Endometrial microvascular endothelial cells (primary cell): ENCODE measurements around the gene OTULINL. TPM values are rescaled to one million over a fixed set of nuclear protein-coding genes. Genes with fewer than 3 reads are reported as not detected.

Experiments used
- in situ Hi-C: cut with HindIII; loops from 2 replicates; pipeline ENCODE4 v1.10.0; 2017; ENCODE audit warnings: low sequenced_read_pairs, low pct_unique_long_range_greater_than_20kb; ENCODE audit errors: inconsistent ontology term
- total RNA-seq: library from RNA; depleted of rRNA; stranded (reverse); fragments of >200 nt; gene quantifications from one replicate; pipeline ENCODE4 v1.2.3, GENCODE V29; 2015; ENCODE audit errors: inconsistent ontology term

OTULINL gene
- total RNA-seq, 1 donor from 2014 or later, result not detected

DNA sequence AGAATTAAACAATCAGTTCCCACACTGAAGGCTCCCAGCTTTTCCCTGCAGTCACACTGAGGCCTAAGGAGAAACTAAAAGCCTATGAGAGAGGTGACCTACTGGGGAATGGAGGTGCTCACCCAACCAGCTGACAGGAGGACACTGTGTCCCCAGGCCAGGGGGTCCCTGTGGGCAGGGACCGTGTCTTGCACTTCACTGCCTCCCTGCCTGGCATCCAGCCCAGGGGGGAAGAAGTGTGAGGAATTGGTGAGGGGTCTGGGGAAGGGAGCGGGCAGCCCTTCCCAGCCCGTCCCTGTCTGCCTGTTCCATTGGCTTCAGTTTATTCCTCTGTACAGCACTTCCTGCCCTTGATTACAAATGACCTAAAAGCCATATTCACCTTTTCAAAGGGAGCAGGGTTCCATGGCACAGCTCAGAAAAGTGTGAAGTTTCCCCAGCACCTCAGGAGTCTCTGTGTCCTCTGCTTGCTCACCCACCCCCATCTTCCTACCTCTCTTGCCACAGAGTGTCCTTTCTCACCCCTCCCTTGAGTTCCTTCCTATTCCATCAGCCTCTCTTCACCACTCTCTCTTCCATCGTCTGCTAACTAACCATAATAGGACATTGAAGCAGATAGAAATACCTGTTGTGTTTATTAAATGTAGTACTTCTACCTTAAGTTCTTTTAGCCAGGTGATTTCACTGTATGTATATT is 12.9 kb downstream of the OTULINL start:
- in situ Hi-C loops, result no loop called here

DNA sequence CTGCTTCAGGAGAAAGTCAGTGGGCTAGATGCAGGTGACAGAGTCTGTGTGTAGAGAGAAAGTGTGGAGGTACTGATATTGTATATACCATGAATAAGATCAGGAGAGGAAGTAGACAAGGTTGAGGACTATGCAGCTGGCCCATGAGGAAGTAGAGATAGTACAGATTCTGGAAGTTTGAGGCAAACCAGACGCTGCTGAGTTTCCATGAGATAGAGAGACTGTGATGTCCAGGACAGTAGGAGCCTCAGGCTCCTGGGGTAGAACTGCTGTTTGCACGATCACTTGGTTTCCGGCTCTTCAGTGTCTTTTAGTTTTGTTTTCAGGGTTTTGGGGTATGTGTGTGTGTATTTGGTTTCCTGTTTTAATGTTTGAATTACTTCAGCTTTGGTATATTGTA is 13.6 kb downstream of the OTULINL start:
- in situ Hi-C loops, result no loop called here

DNA sequence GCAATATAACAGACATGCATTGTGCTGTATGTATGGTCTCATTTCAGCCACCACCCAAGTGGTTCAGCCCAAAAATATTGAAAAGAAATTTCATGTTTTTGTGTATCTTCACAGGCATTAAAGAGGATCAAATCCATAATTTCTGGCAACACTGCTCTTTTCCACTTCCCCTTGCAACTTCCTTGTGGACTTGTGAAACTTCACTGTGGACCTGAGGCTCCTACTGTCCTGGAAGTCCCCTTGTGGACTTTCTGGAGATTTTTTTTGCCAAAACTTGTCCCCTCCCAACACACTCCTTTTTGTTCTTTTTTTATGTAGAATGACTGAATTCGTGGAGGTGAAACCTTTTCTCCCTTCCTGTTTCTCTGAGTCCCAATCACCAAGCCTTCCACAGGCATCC is 14.3 kb downstream of the OTULINL start:
- in situ Hi-C loops, result no loop called here

DNA sequence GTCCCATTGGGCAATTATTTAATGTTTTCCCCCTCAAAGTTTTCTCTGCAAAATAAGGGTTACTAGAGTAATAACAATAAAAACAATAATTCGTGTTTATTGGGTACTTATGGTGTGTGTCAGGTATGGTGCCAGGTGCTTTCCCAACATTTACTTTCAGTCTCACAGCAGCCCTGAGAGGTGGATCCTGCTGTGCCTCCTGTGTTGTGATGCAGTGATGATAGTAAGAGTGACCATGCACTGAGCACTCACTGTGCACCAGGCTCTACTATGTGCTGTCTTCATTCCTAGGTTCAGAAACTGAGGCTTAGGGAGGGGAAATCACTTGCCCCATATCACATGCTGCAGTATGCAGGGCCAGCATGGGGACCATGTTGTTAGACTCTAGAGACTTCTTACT is 15.5 kb downstream of the OTULINL start:
- in situ Hi-C loops, result no loop called here

DNA sequence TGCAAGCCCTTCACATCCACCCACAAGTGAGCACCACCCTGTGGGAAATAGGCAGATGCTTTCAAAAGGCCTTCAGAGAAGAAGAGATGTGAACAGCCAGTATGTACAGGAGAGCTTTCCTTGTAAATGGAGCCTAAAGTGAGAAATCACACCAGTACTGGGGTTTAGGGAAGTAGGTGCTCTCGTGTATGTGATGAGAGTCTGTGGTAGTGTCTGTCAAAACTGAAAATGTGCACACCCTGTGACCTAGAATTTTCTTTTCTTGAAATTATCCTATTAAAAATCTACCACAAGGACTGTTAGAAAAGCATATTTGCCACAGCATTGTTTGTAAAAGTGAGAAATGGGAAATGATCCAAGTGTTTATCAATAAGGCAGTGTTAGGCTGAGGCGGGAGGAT is 16.6 kb downstream of the OTULINL start:
- in situ Hi-C loops, result no loop called here

DNA sequence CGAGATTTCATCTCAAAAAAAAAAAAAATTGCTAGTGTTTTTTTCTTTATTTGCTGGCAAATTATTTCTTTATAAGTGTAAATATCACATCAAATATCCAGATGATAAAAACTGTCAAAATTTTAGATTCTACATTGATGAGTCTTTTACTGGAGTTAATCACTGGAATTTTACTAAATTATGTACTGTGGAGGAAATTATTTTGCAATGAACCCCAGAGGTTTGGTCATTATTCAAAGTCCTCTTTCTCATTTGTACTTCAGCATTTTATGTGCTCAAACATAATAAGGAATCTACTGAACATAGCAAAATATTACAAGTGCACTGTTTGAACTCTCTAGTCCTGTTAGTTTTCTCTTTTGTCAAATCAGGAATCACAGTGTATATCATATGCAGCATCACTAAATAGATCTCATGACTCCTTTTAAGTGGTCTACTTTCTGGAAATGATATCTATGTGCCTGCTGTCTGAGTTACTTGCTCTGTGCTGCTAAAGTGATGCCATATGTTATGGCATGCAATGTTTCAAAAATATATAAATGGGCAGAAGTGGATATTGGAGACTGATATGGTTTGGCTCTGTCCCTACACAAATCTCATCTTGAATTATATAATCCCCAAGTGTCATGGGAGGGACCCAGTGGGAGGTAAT is 18.0 kb downstream of the OTULINL start:
- in situ Hi-C loops, result no loop called here

DNA sequence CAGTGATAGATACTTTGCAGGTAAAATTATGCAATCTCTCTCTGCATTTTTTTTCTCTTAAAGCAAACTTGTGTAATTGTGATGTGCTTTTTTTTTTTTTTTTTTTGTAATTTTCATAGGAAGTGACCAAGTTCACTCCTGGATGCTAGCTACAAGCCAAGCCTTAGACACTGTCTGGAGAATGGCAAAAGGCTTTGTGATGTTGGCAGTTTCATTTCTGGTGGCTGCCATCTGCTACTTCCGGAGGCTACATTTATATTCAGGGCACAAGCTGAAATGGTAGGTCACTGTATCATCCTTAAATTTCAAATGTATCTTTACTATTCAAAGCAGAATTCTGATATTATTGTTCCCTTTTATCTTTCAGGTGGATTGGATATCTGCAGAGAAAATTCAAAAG is 19.3 kb downstream of the OTULINL start:
- in situ Hi-C loops, result no loop called here

DNA sequence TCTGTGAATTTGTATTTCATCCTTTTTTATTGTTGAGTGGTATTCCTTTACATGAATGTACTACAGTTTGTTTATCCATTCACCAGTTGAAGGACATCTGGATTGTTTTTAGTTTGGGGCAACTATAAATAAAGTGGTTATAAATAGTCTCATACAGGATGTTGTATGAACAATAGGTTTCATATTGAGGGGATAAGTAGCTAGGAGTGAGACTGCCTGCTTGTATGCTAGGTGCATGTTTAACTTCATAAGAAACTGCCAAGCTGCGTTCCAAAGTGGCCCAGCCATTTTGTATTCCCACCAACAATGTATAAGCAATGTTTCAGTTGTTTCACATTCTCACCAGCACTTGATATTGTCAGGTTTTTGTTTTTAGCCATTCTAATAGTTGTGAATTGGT is 21.5 kb downstream of the OTULINL start:
- in situ Hi-C loops, result no loop called here

DNA sequence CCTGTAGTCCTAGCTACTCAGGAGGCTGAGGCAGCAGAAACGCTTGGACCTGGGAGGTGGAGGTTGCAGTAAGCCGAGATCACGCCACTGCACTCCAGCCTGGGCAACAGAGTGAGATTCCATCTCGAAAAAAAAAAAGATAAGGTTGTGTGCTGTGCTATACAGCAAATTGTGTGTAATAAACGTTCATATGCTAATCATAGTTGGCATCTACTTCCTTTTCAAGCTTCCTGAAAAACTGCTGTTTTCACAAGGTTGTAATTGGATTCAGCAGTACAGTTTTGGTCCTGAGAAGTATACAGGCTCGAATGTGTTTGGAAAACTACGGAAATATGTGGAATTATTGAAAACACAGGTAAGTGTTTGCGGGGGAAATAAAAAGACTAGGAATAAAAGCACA is 25.5 kb downstream of the OTULINL start:
- in situ Hi-C loops, result no loop called here

DNA sequence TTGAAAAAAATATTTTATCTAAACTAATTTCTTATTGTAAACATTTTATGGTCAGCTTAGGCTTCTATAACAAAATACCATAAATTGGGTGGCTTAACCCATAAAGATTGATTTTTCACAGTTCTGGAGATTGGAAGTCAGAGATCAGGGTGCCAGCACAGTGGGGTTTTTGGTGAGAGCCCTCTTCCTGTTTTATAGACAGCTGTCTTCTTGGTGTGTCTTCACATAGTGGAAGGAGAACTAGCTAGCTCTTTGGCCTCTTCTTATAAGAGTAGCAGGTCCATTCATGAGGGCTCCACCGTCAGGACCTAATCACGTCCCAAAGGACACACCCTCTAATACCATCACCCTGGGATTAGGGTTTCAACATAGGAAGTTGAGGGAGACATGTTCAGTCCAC is 26.6 kb downstream of the OTULINL start:
- in situ Hi-C loops, result no loop called here

DNA sequence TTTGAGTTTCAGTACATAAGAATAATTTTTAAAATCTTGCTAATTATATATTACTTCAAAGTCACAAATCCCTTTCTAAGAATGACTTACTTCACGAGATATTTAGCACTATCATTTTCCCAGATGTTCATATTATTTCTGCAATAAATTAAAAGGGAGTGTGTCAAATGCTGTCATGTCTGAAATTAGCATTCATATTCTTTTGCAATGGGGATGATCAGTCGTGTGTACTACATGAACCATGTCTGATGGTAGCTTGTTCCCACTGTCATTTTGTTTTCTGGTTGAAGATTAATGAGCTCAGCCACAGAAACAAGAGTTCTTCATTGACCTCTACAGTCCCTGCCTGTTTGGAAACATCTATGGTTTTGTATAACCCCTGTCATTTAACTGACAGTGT is 30.1 kb downstream of the OTULINL start:
- in situ Hi-C loops, result no loop called here

DNA sequence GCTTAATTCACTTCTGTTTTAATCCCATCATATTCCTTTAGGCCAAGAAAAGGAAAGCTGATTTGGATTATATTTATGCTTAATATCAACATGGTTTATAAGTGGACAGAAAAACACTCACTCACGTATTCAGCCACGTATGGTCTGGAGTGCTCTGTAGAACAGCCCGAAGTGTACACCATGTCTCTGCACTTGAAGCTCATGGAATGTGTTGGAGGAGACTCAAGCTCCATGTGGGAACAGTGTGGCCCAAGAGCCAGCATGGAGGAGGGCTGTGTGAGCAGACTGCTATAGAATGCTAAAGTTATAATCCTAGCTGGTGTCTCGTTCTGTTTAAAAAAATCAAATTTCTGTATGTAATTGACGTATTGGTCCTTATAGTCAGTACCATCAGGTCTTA is 32.9 kb downstream of the OTULINL start:
- in situ Hi-C loops, result no loop called here

DNA sequence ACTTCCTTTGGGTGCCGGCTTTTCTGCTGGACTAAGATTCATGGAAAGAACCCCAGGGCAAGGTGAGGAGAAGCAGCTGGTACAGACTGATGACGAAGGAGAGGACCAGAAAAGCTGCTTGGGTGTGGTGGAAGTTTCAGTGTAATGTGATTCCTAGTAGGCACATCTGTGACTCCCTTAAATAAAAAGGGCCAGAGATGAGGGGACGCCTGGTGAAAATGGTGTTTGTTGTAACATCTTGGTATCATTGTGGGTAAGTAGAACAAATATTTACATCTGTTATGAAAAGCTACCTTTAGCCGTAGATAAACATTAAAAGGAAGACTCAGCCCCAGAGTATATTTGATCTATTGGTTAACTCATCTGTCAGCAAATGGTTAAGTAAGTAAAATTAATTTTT is 33.8 kb downstream of the OTULINL start:
- in situ Hi-C loops, result no loop called here

DNA sequence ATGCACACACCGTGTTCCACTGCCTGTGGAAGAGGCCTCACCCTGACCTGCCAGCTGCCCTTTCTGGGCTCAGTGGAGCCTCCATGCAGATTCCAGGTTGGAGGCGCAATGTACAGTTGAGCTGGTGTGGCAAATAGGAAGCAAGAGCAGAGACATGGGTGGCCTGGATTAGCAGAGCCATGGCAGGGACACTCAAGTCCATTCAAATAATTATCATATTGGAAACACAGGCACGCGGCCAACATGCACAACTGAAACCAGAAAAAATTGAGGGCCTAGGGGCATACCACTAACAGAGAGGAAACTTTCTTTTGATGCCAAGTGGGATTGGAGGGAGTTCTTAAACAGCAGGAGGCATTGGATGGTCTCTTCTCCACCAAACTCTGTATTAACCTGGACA is 35.8 kb downstream of the OTULINL start:
- in situ Hi-C loops, result no loop called here

DNA sequence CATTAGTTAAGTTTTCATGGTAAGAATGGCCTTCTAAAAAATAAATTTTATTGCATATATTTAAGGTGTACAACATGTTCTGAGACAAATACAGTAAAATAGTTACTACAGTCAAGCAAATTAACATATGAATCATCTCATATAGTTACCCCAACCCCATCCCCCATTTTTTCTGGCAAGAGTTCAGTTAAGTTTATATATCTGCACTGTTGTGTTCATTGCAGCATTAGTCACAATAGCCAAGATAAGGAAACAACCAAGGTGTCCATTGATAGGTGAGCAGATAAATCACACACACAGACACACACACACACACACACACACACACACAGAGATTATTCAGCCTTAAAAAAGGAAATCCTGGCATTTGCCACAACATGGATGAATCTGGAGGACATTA is 45.7 kb downstream of the OTULINL start:
- in situ Hi-C loops, result loop anchor here (25.0 kb wide), 1 partner anchor 640 kb away; no protein-coding TSS in a partner anchor

DNA sequence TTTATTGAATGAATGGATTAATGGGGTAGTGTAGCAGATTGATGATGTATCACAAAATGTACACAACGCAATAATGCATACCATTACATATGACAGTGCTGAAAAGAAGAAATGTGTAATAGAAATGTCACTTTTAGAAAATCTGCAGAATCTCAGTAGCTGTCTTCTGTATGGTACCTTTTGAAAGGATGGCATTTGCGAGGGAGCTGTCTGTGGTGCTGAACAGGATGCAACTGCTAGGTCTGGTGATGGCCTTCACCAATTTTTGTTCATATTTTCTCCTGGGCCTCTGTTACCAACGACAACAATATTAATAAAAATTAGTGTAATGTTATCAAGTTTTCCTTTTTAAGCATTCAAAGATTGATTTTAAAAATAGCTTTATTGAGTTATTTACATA is 46.8 kb downstream of the OTULINL start:
- in situ Hi-C loops, result loop anchor here (25.0 kb wide), 1 partner anchor 641 kb away; no protein-coding TSS in a partner anchor

DNA sequence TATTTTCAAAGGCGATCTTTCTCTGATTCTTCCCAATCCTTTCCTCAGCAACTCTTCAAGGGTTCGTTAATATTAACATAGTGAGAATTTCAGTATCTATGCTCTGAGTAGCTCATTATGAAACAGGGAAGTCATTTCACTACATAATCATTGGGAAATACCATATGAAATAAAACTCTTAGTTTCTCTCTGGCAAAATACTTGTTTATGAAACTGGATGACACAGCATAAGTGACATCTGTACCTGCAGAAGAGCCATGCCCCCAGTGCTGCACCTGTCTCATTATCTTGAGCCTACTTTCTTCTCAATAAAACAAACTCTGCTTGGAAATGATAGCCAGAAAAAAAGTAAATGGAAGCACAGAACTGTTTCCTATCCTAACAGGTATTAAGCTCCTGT is 49.1 kb downstream of the OTULINL start:
- in situ Hi-C loops, result loop anchor here (25.0 kb wide), 1 partner anchor 643 kb away; no protein-coding TSS in a partner anchor

DNA sequence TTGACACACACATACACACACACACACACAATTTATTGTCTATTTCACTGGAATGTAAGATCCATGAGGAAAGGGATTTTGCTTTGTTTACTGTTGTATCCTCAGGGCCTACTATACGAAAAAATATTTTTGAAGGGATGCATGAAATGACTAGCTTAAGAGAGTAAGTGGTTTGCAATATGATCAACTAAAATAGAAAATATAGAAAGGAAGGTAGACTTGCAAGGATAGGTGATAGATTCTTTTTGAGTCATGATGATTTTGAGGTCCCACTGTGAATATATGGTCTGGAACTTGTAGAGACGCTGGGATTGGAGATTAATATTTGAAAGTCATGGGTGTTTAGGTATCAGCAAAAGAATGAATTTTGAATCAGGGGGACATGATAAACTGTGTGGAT is 54.1 kb downstream of the OTULINL start:
- in situ Hi-C loops, result loop anchor here (25.0 kb wide), 1 partner anchor 648 kb away; no protein-coding TSS in a partner anchor

DNA sequence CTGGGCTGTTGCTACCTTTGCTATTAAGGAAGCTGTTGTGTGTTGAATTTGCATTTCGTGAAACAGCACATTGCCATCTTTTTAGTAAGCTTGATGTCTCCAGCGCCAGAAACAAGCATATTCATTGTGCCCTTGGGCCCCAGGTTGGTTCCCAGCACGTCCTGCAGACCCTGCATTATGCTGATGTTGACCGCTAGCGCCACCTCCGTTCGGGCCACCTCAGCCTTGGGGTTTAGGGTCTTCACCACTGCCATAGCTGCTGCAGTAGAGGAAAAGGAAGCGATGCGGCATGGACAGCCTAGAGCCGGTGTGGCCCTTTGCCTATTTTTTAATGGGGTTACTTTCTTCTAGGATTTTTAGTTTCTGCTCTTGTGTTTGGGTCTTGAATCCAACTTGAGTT is 59.2 kb downstream of the OTULINL start:
- in situ Hi-C loops, result loop anchor here (25.0 kb wide), 1 partner anchor 653 kb away; no protein-coding TSS in a partner anchor

DNA sequence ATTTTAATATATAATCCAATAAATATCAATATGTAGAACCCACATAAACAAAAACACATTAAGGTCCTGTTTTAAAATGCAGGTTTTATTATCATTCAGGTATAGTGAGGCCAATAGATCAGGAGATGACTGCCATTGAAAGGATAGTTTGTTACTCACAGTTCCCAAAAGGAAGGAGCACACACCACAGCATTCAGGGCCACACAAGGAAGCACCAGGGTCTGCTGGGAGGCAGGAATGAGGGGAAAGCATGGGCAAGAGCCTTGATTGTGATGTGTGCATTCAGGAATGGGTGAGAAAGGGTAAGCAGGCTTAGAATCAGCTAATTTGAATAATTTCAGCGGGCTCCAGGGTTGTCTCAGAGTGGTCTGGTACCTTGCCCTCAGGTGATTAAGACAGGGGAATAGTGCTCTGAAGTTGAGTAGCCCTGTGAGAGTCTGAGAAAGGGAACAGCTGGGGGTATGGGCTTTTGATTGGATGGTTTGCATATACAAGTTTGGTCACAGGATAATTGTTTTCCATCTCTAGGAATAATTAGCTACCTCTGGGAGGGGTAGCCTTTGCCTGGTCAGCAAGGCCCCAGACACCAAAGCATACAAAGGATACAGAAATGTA is 63.1 kb downstream of the OTULINL start:
- in situ Hi-C loops, result loop anchor here (25.0 kb wide), 1 partner anchor 657 kb away; no protein-coding TSS in a partner anchor
